ENCODE measurements around the gene AGAP2. TPM values are rescaled to one million over a fixed set of nuclear protein-coding genes. Genes with fewer than 3 reads are reported as not detected.

Gene AGAP2
- total and polyA plus RNA-seq, 8 donors, result 0.24 to 3.0 (median 0.79) TPM

DNA sequence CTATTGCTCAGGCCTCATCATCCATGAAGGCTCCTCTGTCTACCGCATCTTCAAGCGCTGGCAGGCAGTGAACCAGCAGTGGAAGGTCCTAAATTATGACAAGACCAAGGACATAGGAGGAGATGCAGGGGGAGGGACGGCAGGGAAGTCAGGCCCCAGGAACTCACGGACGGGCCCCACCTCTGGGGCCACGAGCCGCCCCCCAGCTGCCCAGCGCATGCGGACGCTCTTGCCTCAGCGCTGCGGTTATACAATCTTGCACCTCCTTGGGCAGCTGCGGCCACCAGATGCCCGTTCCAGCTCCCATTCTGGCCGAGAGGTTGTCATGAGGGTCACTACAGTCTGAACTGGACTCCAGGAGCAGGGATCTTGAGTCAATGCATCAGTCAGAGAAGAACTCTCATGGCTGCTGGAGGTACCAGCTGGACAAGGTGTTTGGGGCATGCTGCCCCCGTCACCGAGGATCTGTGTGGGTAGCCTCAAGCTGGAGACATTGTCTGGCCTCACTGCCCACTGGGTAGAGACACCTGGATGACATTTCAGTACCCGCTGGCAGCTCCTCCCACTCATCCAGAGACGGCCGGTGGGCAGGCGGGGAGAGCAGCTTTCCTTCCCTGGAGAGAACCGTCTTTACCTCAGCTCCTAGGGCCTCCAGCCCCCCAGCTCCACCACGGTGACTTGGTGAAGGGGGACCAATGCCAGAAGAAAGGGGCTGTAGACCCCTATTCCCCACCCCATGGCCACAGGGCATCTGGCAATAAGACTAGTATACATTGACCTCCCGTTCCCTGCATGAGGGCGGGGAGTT is 20.2 kb upstream of the AGAP2 start:
- WGBS, 2 donors, result 91 to 92% methylated on average over 25 of the region's 25 CpGs
- intact Hi-C loops (cut with DNase I), result no loop called here
- H3K36me3 ChIP-seq, result no peaks in the 10 kb centered on the region
- ATAC-seq (no peak), DNase-seq (peak in 1 of 6 donors; percentile 17), FAIRE-seq (no peak)
- no peak overlapping the region for H3K4me3 ChIP-seq
- TF ChIP-seq, protein P1, sequence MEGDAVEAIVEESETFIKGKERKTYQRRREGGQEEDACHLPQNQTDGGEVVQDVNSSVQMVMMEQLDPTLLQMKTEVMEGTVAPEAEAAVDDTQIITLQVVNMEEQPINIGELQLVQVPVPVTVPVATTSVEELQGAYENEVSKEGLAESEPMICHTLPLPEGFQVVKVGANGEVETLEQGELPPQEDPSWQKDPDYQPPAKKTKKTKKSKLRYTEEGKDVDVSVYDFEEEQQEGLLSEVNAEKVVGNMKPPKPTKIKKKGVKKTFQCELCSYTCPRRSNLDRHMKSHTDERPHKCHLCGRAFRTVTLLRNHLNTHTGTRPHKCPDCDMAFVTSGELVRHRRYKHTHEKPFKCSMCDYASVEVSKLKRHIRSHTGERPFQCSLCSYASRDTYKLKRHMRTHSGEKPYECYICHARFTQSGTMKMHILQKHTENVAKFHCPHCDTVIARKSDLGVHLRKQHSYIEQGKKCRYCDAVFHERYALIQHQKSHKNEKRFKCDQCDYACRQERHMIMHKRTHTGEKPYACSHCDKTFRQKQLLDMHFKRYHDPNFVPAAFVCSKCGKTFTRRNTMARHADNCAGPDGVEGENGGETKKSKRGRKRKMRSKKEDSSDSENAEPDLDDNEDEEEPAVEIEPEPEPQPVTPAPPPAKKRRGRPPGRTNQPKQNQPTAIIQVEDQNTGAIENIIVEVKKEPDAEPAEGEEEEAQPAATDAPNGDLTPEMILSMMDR (IDR thresholded peaks at IDR 0.05), result no peak
- no peaks in the 10 kb centered on the region for H3K27me3 ChIP-seq
- H3K9me3 ChIP-seq, result no peaks in the 10 kb centered on the region
- peaks cover 0 to 6% (median 5%) of the 10 kb centered on the region in 3 donors for H3K4me1 ChIP-seq
- no peak overlapping the region for H3K27ac ChIP-seq

DNA sequence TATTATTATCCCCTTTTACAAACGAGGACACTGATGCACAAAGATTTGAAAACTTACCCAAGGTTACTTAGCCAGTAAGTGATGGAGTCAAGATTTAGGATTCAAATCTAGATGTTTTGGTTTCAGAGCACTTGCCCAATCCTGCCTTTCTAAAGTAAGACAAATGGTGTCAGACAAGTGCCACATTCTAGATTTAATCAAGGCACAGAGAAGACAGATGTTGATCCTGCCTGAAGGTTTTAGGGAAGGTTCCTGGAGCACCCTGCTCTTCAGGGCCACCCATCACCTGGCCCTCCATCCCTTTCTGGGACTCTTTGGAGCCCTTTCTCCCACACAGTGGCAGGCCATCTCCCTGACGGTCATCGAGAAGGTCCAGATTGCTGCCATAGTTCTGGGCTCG is 19.2 kb upstream of the AGAP2 start:
- DNase-seq (no peak), ATAC-seq (no peak), FAIRE-seq (no peak)
- TF ChIP-seq, protein P1 (IDR thresholded peaks at IDR 0.05), result no peak
- Histone ChIP-seq H3K36me3 (no peaks in the 10 kb centered on the region), H3K27ac (no peak overlapping the region), H3K4me3 (no peak overlapping the region), H3K9me3 (no peaks in the 10 kb centered on the region), H3K4me1 (peaks cover 0 to 12% (median 8%) of the 10 kb centered on the region in 3 donors), H3K27me3 (no peaks in the 10 kb centered on the region)
- 92 to 93% methylated on average over 4 of the region's 4 CpGs for WGBS, 2 donors
- intact Hi-C loops (cut with DNase I), result no loop called here

DNA sequence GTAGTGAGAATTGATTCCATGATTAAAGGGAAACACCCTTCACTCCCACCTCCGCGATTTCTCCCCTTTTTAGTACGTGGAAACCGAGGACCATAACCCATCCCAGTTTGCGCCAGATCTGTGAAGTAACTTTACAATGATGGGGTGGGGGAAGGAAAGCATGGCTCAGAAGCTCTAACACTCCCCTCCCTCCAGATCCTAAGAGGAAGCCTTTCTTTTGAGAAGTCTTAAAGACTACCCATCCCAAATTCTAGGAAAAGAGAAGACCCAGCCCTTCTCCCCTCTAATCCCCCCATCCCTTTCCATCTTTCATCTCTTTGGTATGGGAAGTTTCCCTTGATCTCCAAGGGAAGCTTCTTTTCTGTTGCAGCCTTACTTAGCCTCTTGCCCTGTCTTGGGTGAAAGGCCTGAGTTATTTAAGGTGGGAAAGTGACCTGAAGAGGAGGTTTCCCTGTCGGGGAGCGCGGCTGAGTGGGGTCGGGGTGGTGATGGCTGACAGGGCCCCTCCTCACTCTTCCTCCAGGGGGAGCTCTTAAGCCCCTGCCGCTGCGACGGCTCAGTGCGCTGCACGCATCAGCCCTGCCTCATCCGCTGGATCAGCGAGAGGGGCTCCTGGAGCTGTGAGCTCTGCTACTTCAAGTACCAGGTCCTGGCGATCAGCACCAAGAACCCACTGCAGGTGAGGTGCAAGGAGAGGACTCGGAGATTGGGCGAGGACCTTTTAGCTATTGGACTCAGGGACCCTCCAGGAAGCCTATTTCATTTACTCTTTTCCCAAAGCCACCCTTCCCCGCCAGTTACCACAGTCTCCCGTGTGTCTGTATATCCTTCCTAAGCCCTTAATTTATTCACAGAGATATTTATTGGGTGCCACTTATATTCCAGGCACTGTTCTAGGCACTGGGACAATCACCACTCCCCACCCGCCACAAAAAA is 18.1 kb upstream of the AGAP2 start:
- TF ChIP-seq, protein P1 (IDR thresholded peaks at IDR 0.05), result peak; percentile 32 to 58 (median 48)
- ATAC-seq, result no peak
- Histone ChIP-seq H3K4me1 (peaks cover 0 to 14% (median 10%) of the 10 kb centered on the region in 3 donors), H3K27me3 (no peaks in the 10 kb centered on the region), H3K4me3 (peak overlapping the region in 2 of 4 donors; percentile 70 to 75), H3K27ac (peak overlapping the region in 2 of 4 donors; percentile 42 to 63), H3K36me3 (no peaks in the 10 kb centered on the region), H3K9me3 (no peaks in the 10 kb centered on the region)
- intact Hi-C loops (cut with DNase I), result no loop called here
- no peak for FAIRE-seq
- WGBS, 2 donors, result 30 to 38% methylated on average over 22 of the region's 22 CpGs
- peak in 4 of 6 donors; percentile 38 to 76 (median 56) for DNase-seq

DNA sequence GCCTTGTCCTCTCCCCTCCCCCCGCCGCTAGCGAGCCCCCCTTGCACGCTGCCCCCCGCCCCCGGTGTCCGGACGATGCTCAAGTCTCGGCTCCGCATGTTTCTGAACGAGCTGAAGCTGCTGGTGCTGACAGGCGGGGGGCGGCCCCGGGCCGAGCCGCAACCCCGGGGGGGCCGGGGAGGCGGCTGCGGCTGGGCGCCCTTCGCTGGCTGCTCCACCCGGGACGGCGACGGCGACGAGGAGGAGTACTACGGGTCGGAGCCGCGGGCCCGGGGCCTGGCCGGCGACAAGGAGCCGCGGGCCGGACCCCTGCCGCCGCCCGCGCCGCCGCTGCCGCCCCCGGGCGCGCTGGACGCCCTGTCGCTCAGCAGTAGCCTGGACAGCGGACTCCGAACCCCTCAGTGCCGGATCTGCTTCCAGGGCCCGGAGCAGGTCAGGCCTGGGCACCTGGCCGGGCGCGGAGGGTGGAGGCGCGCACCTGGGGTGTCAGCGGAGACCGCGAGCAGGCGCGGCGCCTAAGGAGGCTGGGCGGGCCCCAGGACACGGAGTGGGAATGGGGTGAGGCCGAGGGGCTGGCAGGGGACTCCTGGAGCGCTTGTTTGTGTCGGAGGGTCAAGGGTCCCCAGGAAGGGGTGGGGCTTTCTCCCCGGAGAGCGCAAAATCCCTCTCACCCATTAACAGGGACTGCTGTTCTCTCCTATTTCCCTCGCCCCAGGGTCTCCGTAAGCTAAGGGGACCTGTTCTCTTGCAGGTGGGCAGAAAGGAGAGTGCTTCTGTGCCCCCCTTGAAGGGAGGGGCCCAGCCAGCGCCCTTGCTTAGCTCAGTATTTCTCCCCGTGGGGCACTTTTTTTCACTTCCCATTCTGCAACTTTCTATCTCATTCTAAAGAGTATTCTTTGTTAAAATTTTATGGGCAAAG is 17.2 kb upstream of the AGAP2 start:
- intact Hi-C loops (cut with DNase I), result no loop called here
- TF ChIP-seq, protein P1 (IDR thresholded peaks at IDR 0.05), result no peak
- Histone ChIP-seq H3K36me3 (no peaks in the 10 kb centered on the region), H3K27ac (peak overlapping the region; percentile 42 to 63 (median 50)), H3K4me1 (peaks cover 0 to 15% (median 14%) of the 10 kb centered on the region in 3 donors), H3K9me3 (no peaks in the 10 kb centered on the region), H3K4me3 (peak overlapping the region; percentile 57 to 75 (median 64)), H3K27me3 (no peaks in the 10 kb centered on the region)
- DNase-seq (peak; percentile 53 to 90 (median 66)), FAIRE-seq (no peak), ATAC-seq (peak in 2 of 4 donors; percentile 3 to 10)
- 1 to 2% methylated on average over 45 to 76 of the region's 76 CpGs for WGBS, 2 donors
